Cardiac fibroblast (primary cell): ENCODE measurements around the gene RPH3AL.
"Not testable (repeated sequence)": the region's sequence is repeated elsewhere in the genome, so short reads cannot be mapped to it uniquely, and the experiment has no call there.

Experiments
- DNase-seq, 2 donors: peaks; one replicate each; pipeline versions ENCODE4 v3.0.0 to v3.0.0-alpha.2; 2010; ENCODE audit warnings: low read depth in 2 of 2
- H3K4me3 ChIP-seq, 2 donors: replicated peaks in 1 of 2; 1 replicate in 1 of 2; 2 replicates in 1 of 2; pipeline ENCODE4 v1.5.1; 2011; ENCODE audit warnings: low read depth in 2 of 2, low read length in 2 of 2, mild to moderate bottlenecking in 2 of 2, moderate library complexity in 1 of 2
- TF ChIP-seq, protein P1 (sequence below): IDR thresholded peaks from one replicate; pipeline ENCODE4 v1.5.1; 2011; ENCODE audit warnings: low read depth, mild to moderate bottlenecking, low read length, inconsistent platforms

Gene RPH3AL

DNA sequence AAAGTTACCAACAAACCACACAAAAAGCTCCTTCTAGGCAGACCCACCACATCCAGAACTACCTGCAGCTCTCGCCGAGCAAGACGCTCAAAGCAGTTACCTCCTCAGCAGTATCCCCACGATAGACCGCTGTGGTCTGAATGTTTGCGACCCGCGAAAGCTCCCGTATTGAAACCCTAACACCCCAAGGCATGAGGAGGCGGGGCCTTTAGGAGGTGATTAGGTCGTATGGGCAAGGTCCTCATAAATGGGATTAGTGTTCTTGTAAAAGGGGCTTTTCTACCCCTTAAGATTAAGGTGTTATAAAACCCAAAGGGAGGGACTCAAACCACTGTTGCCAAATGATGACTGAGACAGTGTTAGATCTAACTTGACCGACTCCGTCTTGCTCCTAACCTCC lies 19.0 kb upstream of the RPH3AL start:
- no peak for DNase-seq
- TF ChIP-seq, protein P1, sequence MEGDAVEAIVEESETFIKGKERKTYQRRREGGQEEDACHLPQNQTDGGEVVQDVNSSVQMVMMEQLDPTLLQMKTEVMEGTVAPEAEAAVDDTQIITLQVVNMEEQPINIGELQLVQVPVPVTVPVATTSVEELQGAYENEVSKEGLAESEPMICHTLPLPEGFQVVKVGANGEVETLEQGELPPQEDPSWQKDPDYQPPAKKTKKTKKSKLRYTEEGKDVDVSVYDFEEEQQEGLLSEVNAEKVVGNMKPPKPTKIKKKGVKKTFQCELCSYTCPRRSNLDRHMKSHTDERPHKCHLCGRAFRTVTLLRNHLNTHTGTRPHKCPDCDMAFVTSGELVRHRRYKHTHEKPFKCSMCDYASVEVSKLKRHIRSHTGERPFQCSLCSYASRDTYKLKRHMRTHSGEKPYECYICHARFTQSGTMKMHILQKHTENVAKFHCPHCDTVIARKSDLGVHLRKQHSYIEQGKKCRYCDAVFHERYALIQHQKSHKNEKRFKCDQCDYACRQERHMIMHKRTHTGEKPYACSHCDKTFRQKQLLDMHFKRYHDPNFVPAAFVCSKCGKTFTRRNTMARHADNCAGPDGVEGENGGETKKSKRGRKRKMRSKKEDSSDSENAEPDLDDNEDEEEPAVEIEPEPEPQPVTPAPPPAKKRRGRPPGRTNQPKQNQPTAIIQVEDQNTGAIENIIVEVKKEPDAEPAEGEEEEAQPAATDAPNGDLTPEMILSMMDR: no peak
- H3K4me3 ChIP-seq: no peak overlapping the region

DNA sequence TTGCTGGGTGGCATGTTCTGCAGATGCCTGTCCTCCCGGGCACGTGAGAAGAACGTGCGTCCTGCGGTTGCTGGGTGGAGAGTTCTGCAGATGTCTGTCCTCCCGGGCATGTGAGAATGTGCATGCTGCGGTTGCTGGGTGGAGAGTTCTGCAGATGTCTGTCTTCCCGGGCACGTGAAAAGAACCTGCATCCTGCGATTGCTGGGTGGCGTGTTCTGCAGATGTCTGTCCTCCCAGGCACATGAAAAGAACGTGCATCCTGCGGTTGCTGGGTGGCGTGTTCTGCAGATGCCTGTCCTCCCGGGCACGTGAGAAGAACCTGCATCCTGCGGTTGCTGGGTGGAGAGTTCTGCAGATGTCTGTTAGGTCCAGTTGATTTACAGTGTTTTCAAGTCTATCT lies 15.0 kb upstream of the RPH3AL start:
- H3K4me3 ChIP-seq, DNase-seq: not testable (repeated sequence)

DNA sequence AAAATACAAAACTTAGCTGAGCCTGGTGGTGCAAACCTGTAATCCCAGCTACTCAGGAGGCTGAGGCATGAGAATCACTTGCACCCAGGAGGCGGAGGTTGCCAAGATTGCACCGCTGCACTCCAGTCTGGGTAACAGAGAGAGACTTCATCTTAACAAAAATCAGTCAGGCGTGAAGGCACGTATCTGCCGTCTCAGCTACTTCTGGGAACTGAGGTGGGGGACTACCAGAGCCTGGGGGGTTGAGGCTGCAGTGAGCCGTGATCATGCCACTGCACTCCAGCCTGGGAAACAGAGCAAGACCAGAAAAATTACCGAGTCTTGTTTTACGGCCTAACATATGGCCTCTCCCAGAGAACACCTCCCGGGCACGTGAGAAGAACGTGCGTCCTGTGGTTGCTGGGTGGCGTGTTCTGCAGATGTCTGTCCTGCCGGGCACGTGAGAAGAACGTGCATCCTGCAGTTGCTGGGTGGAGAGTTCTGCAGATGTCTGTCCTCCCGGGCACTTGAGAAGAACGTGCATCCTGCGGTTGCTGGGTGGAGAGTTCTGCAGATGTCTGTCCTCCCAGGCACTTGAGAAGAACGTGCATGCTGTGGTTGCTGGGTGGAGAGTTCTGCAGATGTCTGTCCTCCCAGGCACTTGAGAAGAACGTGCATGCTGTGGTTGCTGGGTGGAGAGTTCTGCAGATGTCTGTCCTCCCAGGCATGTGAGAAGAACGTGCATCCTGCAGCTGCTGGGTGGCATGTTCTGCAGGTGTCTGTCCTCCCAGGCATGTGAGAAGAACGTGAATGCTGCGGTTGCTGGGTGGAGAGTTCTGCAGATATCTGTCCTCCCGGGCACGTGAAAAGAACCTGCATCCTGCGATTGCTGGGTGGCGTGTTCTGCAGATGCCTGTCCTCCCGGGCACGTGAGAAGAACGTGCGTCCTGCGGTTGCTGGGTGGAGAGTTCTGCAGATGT lies 14.3 kb upstream of the RPH3AL start:
- H3K4me3 ChIP-seq, DNase-seq: not testable (repeated sequence)

DNA sequence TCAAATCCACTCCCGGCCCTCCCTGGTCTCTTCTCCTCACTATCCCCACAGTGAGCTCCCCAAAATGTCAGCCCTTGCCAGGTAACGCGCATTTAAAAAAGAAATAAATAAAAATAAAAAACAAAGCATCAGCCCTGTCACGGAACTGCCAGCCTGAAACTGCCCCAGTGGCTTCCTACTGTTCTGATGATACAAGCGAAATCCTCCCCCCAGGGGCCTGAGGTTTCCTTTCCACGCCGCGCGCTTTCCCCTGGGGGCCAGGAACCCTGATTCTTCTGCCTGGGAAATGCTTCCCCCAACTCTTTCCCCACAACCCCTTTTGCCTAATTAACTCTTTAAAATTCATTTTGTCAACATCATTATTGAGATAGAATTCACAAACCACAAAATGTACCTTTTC lies 12.2 kb upstream of the RPH3AL start:
- DNase-seq: no peak
- TF ChIP-seq, protein P1: no peak
- no peak overlapping the region for H3K4me3 ChIP-seq

DNA sequence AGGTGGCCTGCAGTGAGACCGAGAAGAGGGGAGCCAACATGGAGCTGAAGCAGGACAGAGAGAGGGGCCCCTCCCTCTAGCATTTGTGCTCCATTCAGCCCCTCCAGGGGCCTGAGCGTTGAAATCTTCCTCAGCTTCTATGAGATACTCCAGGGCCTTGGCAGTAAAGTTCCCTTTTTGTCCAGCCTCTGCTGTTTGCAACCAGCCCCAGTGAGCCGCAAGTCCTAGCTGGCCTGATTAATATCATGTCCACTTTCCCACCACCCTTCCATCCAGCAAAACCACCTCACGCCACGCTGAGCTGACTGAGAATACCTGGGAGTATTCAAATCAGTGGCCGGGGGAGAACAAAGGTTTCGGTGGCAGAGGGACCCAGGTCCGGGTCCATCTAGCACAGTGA lies 11.7 kb upstream of the RPH3AL start:
- TF ChIP-seq, protein P1: no peak
- H3K4me3 ChIP-seq: no peak overlapping the region
- no peak for DNase-seq

DNA sequence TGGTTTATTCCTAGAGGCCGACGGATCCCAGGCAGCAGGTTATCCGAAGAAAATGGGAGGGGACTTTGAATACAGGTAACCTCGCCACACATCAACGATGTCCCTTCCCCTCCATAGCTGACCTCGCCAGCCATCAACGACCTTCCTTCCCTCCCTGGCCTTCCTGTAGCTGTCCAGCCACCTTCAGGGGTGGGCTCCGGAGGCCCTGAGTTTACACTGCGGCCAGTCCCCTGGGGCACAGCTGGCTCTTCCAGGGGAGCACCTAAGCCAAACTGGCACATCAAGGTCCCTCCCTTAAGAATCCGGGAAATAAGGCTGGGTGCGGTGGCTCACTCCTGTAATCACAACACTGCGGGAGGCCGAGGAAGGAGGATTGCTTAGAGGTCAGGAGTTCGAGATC lies 10.1 kb upstream of the RPH3AL start:
- no peak for DNase-seq
- no peak overlapping the region for H3K4me3 ChIP-seq
- TF ChIP-seq, protein P1: no peak

DNA sequence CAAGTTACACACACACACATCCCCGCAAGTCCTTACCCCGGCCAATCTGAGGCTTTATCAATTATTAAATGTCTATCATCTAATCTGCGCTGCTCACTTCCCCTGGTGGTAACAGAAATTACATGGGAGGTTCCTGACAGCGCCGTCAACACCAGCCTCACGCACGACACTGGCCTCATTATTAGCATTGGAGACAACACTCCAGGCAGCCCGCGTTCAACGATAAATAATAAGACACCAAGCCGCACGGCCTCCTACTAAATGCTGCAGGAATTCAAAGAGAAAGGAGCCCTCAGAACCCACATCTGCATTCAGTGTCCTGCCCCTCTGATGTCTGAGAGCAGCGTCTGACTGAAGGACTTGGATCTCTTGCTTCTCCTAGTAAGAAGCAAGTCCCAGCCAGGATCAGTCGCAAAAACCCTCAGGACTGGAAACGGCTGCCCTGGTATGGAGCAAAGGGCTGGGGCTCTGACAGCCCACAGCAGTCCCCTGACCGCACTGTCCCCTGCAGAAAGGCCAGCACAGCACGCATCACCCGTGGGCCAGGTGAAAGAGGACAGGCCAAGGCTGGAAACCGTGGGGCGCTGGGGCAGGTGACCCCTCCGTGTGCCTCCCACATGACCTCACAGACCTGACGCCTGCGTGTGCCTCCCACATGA lies 7.6 kb upstream of the RPH3AL start:
- TF ChIP-seq, protein P1: no peak
- no peak overlapping the region for H3K4me3 ChIP-seq
- no peak for DNase-seq
